ENCODE data around the gene TSR1. TPM values are rescaled to one million over a fixed set of nuclear protein-coding genes. Genes with fewer than 3 reads are reported as not detected.

TSR1 gene
- total and polyA plus RNA-seq, 2 donors (not counting 1 experiment from before 2014, with no cell fraction given): 13.7 to 42.4 TPM

- Histone ChIP-seq H3K27ac (ENCODE audit: insufficient read depth, low read length) (peak overlapping the region; percentile 35), H2AFZ (ENCODE audit: low read length) (peak overlapping the region; percentile 48), H3K27me3 (ENCODE audit: control insufficient read depth, insufficient read depth, low read length) (no peaks in the 10 kb centered on the region), H3K79me2 (ENCODE audit: control insufficient read depth, insufficient read depth, low read length) (peaks cover 29% of the 10 kb centered on the region), H4K20me1 (ENCODE audit: control insufficient read depth, extremely low read depth, insufficient read depth, low read length) (no peaks in the 10 kb centered on the region), H3K9me3 (ENCODE audit: control insufficient read depth, insufficient read depth, low read depth, low read length) (no peaks in the 10 kb centered on the region), H3K4me1 (ENCODE audit: control insufficient read depth, extremely low read depth, insufficient read depth, low read length) (peaks cover 13% of the 10 kb centered on the region), H3K9ac (ENCODE audit: insufficient read depth, low read length) (peak overlapping the region; percentile 86), H3K36me3 (ENCODE audit: control insufficient read depth, insufficient read depth, low read length) (peaks cover 13% of the 10 kb centered on the region), H3K4me3 (replicated peaks in 1 of 4; ENCODE audit: control extremely low read depth in 1 of 4, insufficient read depth in 1 of 4, low read depth in 3 of 4, low read length in 4 of 4) (peak overlapping the region; percentile 9 to 95 (median 58)), H3K4me2 (ENCODE audit: extremely low read depth, insufficient read depth, low read length) (peak overlapping the region; percentile 63)
- TF ChIP-seq EZH2 (IDR thresholded peaks at IDR 0.05; ENCODE audit: low read length, missing control alignments) (no peak), CTCF (conservative IDR thresholded peaks at IDR 0.05 in 1 of 2, IDR thresholded peaks at IDR 0.05 in 1 of 2; ENCODE audit: low read depth in 1 of 2, low read length in 2 of 2) (no peak)
- DNase-seq (ENCODE audit: low read depth in 2 of 2): peak; percentile 38 to 60
These were observed 1.5 kb upstream of the TSR1 start for GRCh38 chr17:2337544-2338314.

GRCh38 chr17:2336852-2337543 lies 741 bp upstream of the TSR1 start, which contains the start of gene SGSM2:
TSS of gene SGSM2 (plus strand) at chr17:2337501. CDS start at chr17:2337689, 188 bp downstream.
- H3K4me1 ChIP-seq (ENCODE audit: control insufficient read depth, extremely low read depth, insufficient read depth, low read length): peaks cover 13% of the 10 kb centered on the region
- DNase-seq (ENCODE audit: low read depth in 2 of 2): peak; percentile 43 to 50
- peak within 1 kb of the TSS; percentile 88 for H2AFZ ChIP-seq (ENCODE audit: low read length)
- TF ChIP-seq EZH2 (IDR thresholded peaks at IDR 0.05; ENCODE audit: low read length, missing control alignments) (no peak), CTCF (conservative IDR thresholded peaks at IDR 0.05 in 1 of 2, IDR thresholded peaks at IDR 0.05 in 1 of 2; ENCODE audit: low read depth in 1 of 2, low read length in 2 of 2) (no peak)
- H3K9me3 ChIP-seq (ENCODE audit: control insufficient read depth, insufficient read depth, low read depth, low read length): no peaks in the 10 kb centered on the region
- peak within 1 kb of the TSS; percentile 61 for H3K27ac ChIP-seq (ENCODE audit: insufficient read depth, low read length)
- H4K20me1 ChIP-seq (ENCODE audit: control insufficient read depth, extremely low read depth, insufficient read depth, low read length): no peaks in the 10 kb centered on the region
- no peaks in the 10 kb centered on the region for H3K27me3 ChIP-seq (ENCODE audit: control insufficient read depth, insufficient read depth, low read length)
- H3K9ac ChIP-seq (ENCODE audit: insufficient read depth, low read length): peak within 1 kb of the TSS; percentile 86
- H3K4me3 ChIP-seq (replicated peaks in 1 of 4; ENCODE audit: control extremely low read depth in 1 of 4, insufficient read depth in 1 of 4, low read depth in 3 of 4, low read length in 4 of 4): peak within 1 kb of the TSS; percentile 60 to 96 (median 80)
- H3K36me3 ChIP-seq (ENCODE audit: control insufficient read depth, insufficient read depth, low read length): peaks cover 13% of the 10 kb centered on the region
- peaks cover 29% of the 10 kb centered on the region for H3K79me2 ChIP-seq (ENCODE audit: control insufficient read depth, insufficient read depth, low read length)
- peak within 1 kb of the TSS; percentile 99 for H3K4me2 ChIP-seq (ENCODE audit: extremely low read depth, insufficient read depth, low read length)

GRCh38 chr17:2335726-2336214 lies 487 bp downstream of the TSR1 start:
- peaks cover 16% of the 10 kb centered on the region for H3K36me3 ChIP-seq (ENCODE audit: control insufficient read depth, insufficient read depth, low read length)
- no peaks in the 10 kb centered on the region for H3K27me3 ChIP-seq (ENCODE audit: control insufficient read depth, insufficient read depth, low read length)
- peak overlapping the region; percentile 63 for H3K9ac ChIP-seq (ENCODE audit: insufficient read depth, low read length)
- H3K27ac ChIP-seq (ENCODE audit: insufficient read depth, low read length): peak overlapping the region; percentile 61
- no peaks in the 10 kb centered on the region for H4K20me1 ChIP-seq (ENCODE audit: control insufficient read depth, extremely low read depth, insufficient read depth, low read length)
- peaks cover 13% of the 10 kb centered on the region for H3K4me1 ChIP-seq (ENCODE audit: control insufficient read depth, extremely low read depth, insufficient read depth, low read length)
- peak overlapping the region; percentile 61 for H2AFZ ChIP-seq (ENCODE audit: low read length)
- peak overlapping the region; percentile 60 to 96 (median 93) for H3K4me3 ChIP-seq (replicated peaks in 1 of 4; ENCODE audit: control extremely low read depth in 1 of 4, insufficient read depth in 1 of 4, low read depth in 3 of 4, low read length in 4 of 4)
- peak overlapping the region; percentile 98 for H3K4me2 ChIP-seq (ENCODE audit: extremely low read depth, insufficient read depth, low read length)
- H3K9me3 ChIP-seq (ENCODE audit: control insufficient read depth, insufficient read depth, low read depth, low read length): no peaks in the 10 kb centered on the region
- H3K79me2 ChIP-seq (ENCODE audit: control insufficient read depth, insufficient read depth, low read length): peaks cover 29% of the 10 kb centered on the region
- TF ChIP-seq CTCF (conservative IDR thresholded peaks at IDR 0.05 in 1 of 2, IDR thresholded peaks at IDR 0.05 in 1 of 2; ENCODE audit: low read depth in 1 of 2, low read length in 2 of 2) (no peak), EZH2 (IDR thresholded peaks at IDR 0.05; ENCODE audit: low read length, missing control alignments) (no peak)
- DNase-seq (ENCODE audit: low read depth in 2 of 2): peak in 1 of 2 donors; percentile 36
